ENCODE data around the gene ATP1A1.

ATP1A1 gene

GRCh38 chr1:116373431-116374352 is 648 bp downstream of the ATP1A1 start:
- DNase-seq = peak; percentile 49

GRCh38 chr1:116374353-116375147 is 1.5 kb downstream of the ATP1A1 start:
- peak; percentile 30 for DNase-seq

DNA sequence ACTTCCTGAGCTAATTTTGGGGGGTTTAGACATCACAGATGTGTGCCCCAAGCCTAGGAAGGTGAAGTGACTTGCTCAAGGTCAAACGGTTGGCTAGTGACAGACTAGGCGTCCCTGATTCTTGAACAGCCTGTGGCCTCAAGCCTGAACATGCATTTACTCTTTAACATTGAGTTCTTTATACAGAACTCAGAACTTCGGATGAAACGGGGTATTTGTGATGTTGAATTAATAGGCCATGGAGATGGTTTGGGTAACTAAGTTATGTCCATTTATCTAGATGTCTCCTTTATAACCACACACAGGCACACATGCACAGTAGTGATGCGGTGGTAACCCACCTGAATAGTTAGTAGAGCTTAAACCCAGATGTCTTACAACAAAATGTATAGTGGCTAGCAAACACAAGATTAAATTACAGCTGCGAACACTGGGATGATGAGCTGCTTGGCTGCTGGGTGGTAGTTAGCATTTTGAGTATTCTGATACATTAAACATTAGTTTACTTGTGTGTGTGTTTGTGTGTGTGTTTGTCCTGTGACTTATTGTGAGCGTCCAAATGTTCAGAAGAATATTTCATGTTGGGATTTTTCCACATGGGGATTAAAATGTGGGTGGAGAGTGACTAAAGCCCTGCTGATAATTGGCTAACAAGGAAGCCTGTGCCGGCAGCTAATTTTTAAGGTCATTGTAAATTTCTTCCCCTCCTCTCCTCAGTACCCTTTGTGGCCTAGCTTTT is 2.3 kb downstream of the ATP1A1 start:
- no peak for DNase-seq

DNA sequence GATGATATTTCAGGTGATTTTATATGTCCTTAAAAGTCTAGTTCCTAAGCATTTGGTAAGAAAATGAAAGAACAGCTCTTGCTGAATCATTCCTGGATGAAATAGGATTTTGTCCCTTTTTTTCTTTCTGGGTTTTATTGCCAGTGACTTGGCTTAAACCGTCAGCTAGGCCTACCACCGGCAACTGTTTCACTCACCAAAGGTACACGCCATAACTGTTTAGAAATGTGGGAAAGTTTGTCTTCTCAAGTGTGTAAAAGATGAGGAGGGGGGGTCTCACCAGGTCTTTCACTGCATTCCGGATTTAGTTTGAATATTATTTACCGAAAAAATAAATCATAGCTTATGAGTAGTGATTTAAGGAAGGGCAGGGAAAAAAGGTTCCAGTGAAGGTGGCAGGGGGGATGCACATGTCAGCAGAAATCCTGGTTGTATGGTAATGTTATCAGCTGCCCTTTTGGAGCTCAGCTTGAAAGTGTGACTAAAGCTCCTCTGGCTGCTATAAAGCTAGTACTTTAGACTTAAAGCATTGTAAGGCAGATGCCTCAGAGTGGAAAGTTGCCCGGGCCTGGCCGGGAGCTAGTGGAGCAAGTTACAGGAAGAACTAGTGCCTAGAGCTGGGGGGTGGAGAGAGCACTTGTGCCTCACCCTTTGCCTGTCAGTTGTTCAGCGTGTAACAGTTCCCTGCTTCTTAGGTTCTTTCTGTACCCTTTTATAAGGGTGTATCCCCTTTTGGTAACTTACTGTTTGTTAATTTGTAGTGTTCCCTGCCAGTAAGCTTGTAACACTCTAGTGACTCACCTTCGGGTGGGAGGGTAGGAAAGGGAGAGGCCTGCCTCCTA is 3.1 kb downstream of the ATP1A1 start:
- no peak for DNase-seq

DNA sequence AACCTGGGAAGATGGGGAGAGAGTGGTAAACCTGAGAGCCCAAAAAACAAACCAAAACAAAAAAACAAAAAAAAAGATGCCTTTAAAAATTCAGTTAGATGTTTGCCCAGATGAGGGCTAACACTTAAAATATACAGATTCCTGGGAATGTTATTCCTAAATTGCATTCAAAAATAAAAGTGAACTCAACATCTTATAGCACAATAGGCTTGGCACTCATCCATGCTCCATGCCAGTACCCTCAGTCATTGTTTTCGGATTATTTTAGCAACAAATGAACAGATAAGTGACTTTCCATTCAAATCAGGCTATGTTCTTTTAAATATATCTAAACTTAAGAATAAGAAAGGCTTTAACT is 3.7 kb downstream of the ATP1A1 start:
- no peak for DNase-seq

DNA sequence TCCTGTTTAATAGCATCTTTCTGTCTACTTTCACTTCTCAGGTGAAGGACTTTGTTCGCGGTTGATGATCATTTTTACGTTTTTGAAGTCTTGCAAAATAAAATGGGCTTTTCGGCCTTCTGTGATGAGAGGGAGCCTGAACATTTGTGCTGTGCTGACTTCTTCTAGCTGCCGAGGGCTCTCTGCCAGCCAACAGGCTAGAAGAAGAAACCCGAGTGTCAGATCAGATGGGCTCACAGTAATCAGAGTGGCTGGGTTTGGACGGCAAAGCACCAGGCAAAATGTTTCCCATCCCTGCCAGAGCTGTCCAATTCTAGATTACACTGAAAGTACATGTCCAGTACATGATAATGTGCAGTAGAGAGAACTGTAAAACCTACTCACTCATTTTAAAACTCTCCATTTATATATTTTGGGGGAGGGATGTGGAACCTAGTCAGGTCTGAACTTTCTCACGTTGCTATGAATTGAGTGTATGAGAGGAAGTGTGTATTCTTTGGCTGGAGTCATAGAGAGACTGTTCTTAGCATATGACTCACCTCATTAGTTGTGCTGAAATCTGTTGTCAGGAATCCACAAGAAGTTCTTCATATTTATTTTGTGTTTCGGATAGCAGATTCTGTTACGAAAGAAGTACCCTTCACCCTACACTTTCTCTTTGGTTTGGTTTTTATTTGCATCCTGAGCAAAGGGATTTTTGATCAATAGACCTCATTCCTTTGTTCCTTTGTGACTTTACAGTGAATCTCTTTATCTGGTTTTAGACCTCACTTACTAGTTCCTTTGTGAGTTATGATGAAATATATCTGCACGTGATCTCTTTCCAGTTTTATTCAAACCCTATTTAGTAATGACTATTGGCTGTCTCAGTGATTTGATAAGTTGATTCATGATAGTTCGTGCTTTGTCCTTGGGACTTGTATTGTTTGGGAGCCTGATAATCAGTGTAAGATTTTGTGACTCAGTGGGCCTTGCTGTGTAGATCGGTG is 4.8 kb downstream of the ATP1A1 start:
- DNase-seq = peak; percentile 48

DNA sequence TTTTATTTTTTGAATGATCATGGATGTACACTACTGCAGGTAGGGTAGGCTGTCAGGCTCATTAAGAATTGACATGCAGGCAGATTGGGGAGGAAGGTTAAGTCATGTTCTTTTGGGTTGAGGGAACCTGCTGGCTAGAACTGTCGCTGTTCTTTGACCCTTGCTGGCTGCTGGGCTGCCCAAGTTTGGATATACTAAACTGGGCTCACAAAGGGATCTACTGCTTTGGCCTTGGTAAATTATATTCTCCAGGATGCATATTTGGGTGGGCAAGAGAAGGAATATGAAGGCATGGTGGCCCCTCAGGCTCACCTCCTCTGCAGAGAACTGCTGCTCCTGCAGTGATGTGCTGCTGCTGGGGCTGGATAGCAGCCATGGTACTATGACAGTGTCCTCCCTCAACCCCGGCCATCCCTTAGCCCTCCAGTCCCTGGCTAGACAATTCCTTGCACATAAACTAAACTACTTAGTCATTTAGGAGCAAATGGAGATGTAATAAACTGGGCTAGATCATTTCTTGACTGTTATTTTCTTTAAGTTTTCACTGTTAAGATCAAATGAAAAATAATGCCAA is 6.1 kb downstream of the ATP1A1 start:
- DNase-seq = no peak

DNA sequence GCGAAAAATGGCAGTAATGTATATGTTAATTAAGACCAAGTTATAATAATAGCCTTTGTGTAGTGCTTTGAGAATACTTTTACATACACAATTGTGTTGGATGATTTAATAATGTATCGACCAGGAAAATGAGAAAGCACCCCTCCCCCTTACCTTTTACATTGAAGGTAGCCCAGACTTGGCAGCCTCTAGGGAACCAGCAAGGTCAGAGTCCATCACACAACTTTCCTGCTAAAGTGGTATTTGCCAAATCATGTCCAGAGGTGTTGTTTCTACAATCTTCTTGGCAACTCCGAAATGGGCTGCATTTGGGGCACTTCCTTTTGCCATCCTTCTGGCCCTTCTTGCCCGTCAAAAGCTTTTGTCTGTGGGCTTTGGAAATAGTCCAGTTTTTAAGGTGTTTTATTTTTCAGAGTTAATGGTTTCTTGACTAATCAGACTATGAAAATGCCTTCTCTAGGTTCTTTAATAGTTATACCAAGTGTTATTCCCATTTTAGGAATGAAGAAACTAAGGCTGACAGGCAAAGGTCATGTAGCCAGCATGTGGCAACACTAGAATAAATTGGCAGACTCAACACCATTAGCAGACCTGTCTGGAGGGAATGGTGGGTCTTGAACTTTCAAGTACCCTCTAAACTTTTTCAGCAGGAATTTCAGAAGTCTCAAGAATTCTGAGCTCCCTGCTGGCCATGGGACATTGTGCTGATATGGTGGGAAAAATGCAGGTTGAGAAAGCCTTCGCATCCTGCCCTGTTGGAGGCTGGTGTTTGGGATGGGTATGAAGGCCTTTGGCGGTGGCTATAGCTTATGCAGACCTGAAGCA is 6.8 kb downstream of the ATP1A1 start:
- no peak for DNase-seq

- no peak for DNase-seq
Measured at GRCh38 chr1:116380499-116381242, 7.6 kb downstream of the ATP1A1 start.

DNA sequence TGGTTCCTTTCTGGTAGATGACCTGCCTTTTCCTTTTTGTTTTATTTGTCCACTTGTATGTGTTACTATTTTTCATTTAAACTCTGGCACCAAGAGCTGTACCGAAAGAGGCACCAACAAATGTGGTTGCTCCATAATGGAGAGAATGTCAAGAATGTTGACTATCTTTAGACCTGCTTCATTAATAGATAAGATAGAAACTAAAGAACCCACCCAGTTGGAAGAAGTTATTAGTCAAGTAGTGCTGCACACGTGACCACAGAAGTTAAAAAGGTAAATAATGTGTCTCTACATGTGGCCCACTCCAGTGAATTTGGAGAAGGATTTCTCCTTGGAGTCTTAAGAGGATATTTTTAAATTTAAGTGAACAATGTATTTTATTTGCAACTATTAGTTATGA is 9.3 kb downstream of the ATP1A1 start:
- DNase-seq = no peak

GRCh38 chr1:116382857-116383483 is 9.9 kb downstream of the ATP1A1 start:
- peak; percentile 50 for DNase-seq

GRCh38 chr1:116386042-116386441 is 13.0 kb downstream of the ATP1A1 start:
- no peak for DNase-seq

DNA sequence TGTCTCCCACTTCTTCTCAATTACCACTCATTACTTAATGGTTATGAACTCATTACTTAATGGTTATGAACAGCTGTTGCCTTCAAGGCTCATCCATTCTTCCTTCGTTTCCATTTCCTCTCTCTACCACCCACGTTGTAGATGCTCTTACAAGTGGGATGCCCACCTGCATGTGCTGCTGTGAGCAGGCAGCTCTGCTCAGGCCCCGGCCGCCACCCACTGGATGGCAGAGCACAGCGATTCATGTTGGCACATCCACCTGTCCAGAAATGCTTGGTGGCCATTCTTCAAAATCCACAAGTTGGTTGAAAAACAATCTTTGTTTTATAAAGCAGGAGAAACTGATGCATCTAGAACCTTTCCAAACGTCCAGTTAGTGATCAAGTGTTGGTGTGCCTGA is 14.5 kb downstream of the ATP1A1 start:
- DNase-seq = no peak

DNA sequence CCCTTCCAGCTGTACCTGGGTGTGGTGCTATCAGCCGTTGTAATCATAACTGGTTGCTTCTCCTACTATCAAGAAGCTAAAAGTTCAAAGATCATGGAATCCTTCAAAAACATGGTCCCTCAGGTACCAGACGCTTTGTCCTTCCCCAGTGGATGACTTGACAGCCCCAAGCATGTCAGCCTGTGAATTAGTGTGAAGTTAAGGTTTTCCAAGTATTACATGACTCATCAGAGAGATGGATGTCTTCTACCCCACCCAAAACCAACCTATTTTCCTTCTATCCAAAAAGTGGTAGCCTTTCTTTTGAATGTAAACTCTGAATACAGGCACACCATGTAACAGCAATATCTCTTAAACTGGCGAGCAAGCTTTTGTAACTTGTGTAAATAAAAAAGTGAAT is 15.1 kb downstream of the ATP1A1 start:
- DNase-seq = no peak

GRCh38 chr1:116389013-116389412 is 16.0 kb downstream of the ATP1A1 start:
- no peak for DNase-seq

GRCh38 chr1:116389686-116390085 is 16.6 kb downstream of the ATP1A1 start:
- DNase-seq = no peak

DNA sequence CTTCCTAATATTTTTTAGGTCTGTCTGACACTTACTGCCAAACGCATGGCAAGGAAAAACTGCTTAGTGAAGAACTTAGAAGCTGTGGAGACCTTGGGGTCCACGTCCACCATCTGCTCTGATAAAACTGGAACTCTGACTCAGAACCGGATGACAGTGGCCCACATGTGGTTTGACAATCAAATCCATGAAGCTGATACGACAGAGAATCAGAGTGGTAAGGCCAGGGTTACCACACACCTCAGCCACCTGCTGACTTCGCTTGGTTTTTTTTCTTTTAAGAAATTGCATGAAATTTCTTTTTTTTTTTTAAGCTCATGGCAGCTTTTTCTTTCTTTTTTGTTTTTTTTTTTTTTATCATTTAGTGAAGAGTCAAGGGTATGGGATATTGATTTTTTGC is 17.2 kb downstream of the ATP1A1 start:
- DNase-seq = no peak

GRCh38 chr1:116391185-116391584 is 18.1 kb downstream of the ATP1A1 start:
- DNase-seq = no peak
